Measurements from ENCODE around the gene TSC22D2. TPM values are rescaled to one million over a fixed set of nuclear protein-coding genes. Genes with fewer than 3 reads are reported as not detected.

Gene TSC22D2
- total and polyA plus RNA-seq, 2 of the 8 experiments (the other 6 are each of a cell fraction or from before 2014, with no cell fraction given), result 3.4 to 27.6 TPM

- FAIRE-seq (no peak), DNase-seq (ENCODE audit: low read depth in 1 of 2, low spot score in 2 of 2) (no peak)
- Histone ChIP-seq H3K27ac (ENCODE audit: low read depth, low read length) (no peak overlapping the region), H4K5ac (ENCODE audit: insufficient read length, low read depth, low read length) (no peak overlapping the region), H3K23me2 (ENCODE audit: low read depth, low read length) (no peaks in the 10 kb centered on the region), H2BK120ac (replicated peaks; ENCODE audit: low read depth, low read length) (no peak overlapping the region), H2BK20ac (ENCODE audit: low read length) (no peak overlapping the region), H3K4ac (replicated peaks; ENCODE audit: insufficient read length, low read depth, low read length) (no peak overlapping the region), H3K23ac (ENCODE audit: insufficient read length) (no peak overlapping the region), H3K4me3 (ENCODE audit: extremely low read depth in 1 of 4, insufficient read depth in 2 of 4, low read depth in 3 of 4, low read length in 4 of 4) (no peak overlapping the region), H3K4me2 (ENCODE audit: insufficient read depth in 1 of 2, low read depth in 2 of 2, low read length in 2 of 2) (no peak overlapping the region), H2BK12ac (ENCODE audit: low read depth, low read length) (no peak overlapping the region), H4K91ac (replicated peaks; ENCODE audit: insufficient read length, low read length) (no peak overlapping the region), H2BK5ac (ENCODE audit: low read depth, low read length) (no peak overlapping the region), H2BK15ac (ENCODE audit: low read length) (no peak overlapping the region), H2AFZ (ENCODE audit: low read length) (no peak overlapping the region), H4K8ac (ENCODE audit: extremely low read depth, insufficient read depth, low read length) (no peak overlapping the region), H3K36me3 (ENCODE audit: control insufficient read depth in 2 of 4, insufficient read depth in 4 of 4, low read length in 3 of 4) (no peaks in the 10 kb centered on the region), H3K18ac (ENCODE audit: extremely low read depth, low read length) (no peak overlapping the region), H3K56ac (replicated peaks; ENCODE audit: insufficient read length, low read depth, low read length) (no peak overlapping the region), H3K79me1 (ENCODE audit: low read depth, low read length) (no peaks in the 10 kb centered on the region), H2AK5ac (ENCODE audit: low read depth, low read length) (no peak overlapping the region), H3K9me3 (ENCODE audit: insufficient read depth in 2 of 2, low read depth in 1 of 2, low read length in 1 of 2) (no peaks in the 10 kb centered on the region), H3K14ac (ENCODE audit: insufficient read length) (no peak overlapping the region), H4K20me1 (replicated peaks in 1 of 2; ENCODE audit: control insufficient read depth in 1 of 2, insufficient read depth in 2 of 2, low read length in 2 of 2) (peaks cover 0 to 4% of the 10 kb centered on the region in 2 experiments), H3K4me1 (replicated peaks in 1 of 4; ENCODE audit: control insufficient read depth in 3 of 4, insufficient read depth in 4 of 4, low read length in 3 of 4) (no peaks in the 10 kb centered on the region; a peak in 1 of 7 replicates), H3K9ac (replicated peaks in 1 of 4; ENCODE audit: extremely low read depth in 1 of 4, low read depth in 3 of 4, low read length in 3 of 4) (no peak overlapping the region), H3K79me2 (ENCODE audit: control insufficient read depth in 1 of 2, insufficient read depth in 2 of 2, low read length in 2 of 2) (peaks cover 0 to 46% of the 10 kb centered on the region in 2 experiments; a peak in 2 of 4 replicates), H3K27me3 (replicated peaks in 1 of 4; ENCODE audit: control insufficient read depth in 3 of 4, extremely low read depth in 1 of 4, insufficient read depth in 3 of 4, low read length in 3 of 4) (no peaks in the 10 kb centered on the region)
- ChIA-PET POLR2A (ENCODE audit: partially characterized antibody) (interaction anchor here (2.0 to 2.1 kb wide), 2 partner anchors 14 to 17 kb away, joined by 4 to 6 read pairs; no protein-coding TSS in a partner anchor), CTCF (ENCODE audit: partially characterized antibody) (interaction anchor here (1.0 to 2.2 kb wide), 3 partner anchors 14 to 70 kb away, joined by 3 to 9 read pairs (median 4); no protein-coding TSS in a partner anchor)
- 97% methylated on average over 3 of the region's 3 CpGs; no CpG with 5 or more reads in 1 of the 2 experiments for WGBS, 2 experiments (ENCODE audit: extremely low coverage in 1 of 2, insufficient coverage in 1 of 2, insufficient read length in 1 of 2, insufficient replicate concordance in 2 of 2, low coverage in 1 of 2, low lambda C conversion rate in 2 of 2, missing lambda C conversion rate in 1 of 2)
- no peak for TF ChIP-seq CBX8 (IDR thresholded peaks at IDR 0.05; ENCODE audit: borderline replicate concordance, low read depth, low read length)
- TF ChIP-seq GTF2F1 (IDR thresholded peaks at IDR 0.05; ENCODE audit: borderline replicate concordance, low read depth, low read length), result no peak
- TF ChIP-seq FOSL1 (IDR thresholded peaks at IDR 0.05; ENCODE audit: insufficient read depth, low read depth, low read length), result no peak
- TF ChIP-seq, protein P1, sequence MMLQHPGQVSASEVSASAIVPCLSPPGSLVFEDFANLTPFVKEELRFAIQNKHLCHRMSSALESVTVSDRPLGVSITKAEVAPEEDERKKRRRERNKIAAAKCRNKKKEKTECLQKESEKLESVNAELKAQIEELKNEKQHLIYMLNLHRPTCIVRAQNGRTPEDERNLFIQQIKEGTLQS (IDR thresholded peaks at IDR 0.05; ENCODE audit: insufficient read depth, low read depth, low read length), result no peak
- no peak for TF ChIP-seq CREB1 (IDR thresholded peaks at IDR 0.05)
- TF ChIP-seq SIX5 (IDR thresholded peaks at IDR 0.05; ENCODE audit: low read depth, low read length), result no peak
- TF ChIP-seq MAX (IDR thresholded peaks at IDR 0.05), result no peak
- no peak for TF ChIP-seq SP4 (IDR thresholded peaks at IDR 0.05; ENCODE audit: low read length)
- TF ChIP-seq SP2 (IDR thresholded peaks at IDR 0.05; ENCODE audit: low read length), result no peak
- TF ChIP-seq EZH2 (IDR thresholded peaks at IDR 0.05; ENCODE audit: low read depth, low read length, severe bottlenecking), result no peak
- TF ChIP-seq POLR2A (IDR thresholded peaks at IDR 0.05; ENCODE audit: control extremely low read depth in 1 of 2, low read depth in 2 of 2, low read length in 2 of 2), result no peak
- TF ChIP-seq CTBP2 (IDR thresholded peaks at IDR 0.05; ENCODE audit: borderline replicate concordance, insufficient read depth, insufficient read length, low read length), result no peak
- no peak for TF ChIP-seq RAD21 (IDR thresholded peaks at IDR 0.05 in 1 of 2, conservative IDR thresholded peaks at IDR 0.05 in 1 of 2; ENCODE audit: low read depth in 2 of 2, low read length in 2 of 2)
- no peak for TF ChIP-seq ZNF274 (IDR thresholded peaks at IDR 0.05; ENCODE audit: borderline replicate concordance, extremely low read depth, low read length)
Observed at GRCh38 chr3:150426292-150426691, 18.2 kb downstream of the TSC22D2 start.

All from H1 (cell line).